Astrocyte of the spinal cord (primary cell): ENCODE results near the gene IQGAP2.
"Not testable (repeated sequence)": the region's sequence is repeated elsewhere in the genome, so short reads cannot be mapped to it uniquely, and the experiment has no call there.

Experiments
- DNase-seq: peaks from one replicate; pipeline ENCODE4 v3.0.0; 2011; ENCODE audit warnings: low read depth, low spot score
- H3K4me3 ChIP-seq: 2 replicates; pipeline ENCODE4 v1.5.1; 2011; ENCODE audit warnings: low read depth, mild to moderate bottlenecking, low read length, moderate library complexity
- in situ Hi-C: cut with HindIII; loops from 2 replicates; pipeline ENCODE4 v1.10.0; 2017; ENCODE audit warnings: low sequenced_read_pairs
- TF ChIP-seq, protein P1 (sequence below): IDR thresholded peaks from 2 replicates; pipeline ENCODE4 v1.5.1; 2012; ENCODE audit warnings: low read depth, mild to moderate bottlenecking, low read length, inconsistent platforms

Gene IQGAP2

GRCh38 chr5:76433261-76433660 is 30.2 kb downstream of the IQGAP2 start:
- in situ Hi-C loops: no loop called here
- TF ChIP-seq, protein P1, sequence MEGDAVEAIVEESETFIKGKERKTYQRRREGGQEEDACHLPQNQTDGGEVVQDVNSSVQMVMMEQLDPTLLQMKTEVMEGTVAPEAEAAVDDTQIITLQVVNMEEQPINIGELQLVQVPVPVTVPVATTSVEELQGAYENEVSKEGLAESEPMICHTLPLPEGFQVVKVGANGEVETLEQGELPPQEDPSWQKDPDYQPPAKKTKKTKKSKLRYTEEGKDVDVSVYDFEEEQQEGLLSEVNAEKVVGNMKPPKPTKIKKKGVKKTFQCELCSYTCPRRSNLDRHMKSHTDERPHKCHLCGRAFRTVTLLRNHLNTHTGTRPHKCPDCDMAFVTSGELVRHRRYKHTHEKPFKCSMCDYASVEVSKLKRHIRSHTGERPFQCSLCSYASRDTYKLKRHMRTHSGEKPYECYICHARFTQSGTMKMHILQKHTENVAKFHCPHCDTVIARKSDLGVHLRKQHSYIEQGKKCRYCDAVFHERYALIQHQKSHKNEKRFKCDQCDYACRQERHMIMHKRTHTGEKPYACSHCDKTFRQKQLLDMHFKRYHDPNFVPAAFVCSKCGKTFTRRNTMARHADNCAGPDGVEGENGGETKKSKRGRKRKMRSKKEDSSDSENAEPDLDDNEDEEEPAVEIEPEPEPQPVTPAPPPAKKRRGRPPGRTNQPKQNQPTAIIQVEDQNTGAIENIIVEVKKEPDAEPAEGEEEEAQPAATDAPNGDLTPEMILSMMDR: no peak
- no peak overlapping the region for H3K4me3 ChIP-seq
- DNase-seq: no peak

DNA sequence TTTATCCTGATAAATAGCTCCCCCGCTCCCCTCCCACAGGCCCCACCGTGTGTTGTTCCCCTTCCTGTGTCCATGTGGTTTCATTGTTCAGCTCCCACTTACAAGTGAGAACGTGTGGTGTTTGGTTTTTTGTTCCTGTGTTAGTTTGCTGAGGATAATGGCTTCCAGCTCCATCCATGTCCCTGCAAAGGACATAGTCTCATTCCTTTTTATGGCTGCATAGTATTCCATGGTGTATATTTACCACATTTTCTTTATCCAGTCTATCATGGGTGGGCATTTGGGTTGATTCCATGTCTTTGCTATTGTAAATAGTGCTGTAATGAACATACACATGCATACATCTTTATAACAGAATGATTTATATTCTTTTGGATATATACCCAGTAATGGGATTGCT is 34.4 kb downstream of the IQGAP2 start:
- H3K4me3 ChIP-seq, DNase-seq, in situ Hi-C loops: not testable (repeated sequence)

DNA sequence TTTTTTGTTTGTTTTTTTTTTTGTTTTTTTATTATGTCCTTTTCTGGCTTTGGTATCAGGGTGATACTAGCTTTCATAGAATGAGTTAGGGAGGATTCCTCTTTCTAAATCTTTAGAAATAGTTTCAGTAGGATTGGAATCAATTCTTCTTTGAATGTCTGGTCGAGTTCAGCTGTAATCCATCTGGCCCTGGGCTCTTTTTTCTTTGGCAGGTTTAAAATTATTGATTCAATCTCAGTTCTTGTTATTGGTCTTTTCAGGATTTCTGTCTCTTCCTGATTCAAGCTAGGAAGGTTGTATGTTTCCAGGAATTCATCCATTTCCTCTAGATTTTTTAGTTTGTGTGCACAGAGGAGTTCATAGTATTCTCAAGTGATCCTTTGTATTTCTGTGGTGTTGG is 34.9 kb downstream of the IQGAP2 start:
- TF ChIP-seq, protein P1: no peak
- no peak overlapping the region for H3K4me3 ChIP-seq
- no peak for DNase-seq
- in situ Hi-C loops: no loop called here

GRCh38 chr5:76439201-76439600 is 36.1 kb downstream of the IQGAP2 start:
- in situ Hi-C loops: no loop called here
- TF ChIP-seq, protein P1: no peak
- no peak for DNase-seq
- no peak overlapping the region for H3K4me3 ChIP-seq

GRCh38 chr5:76439929-76440328 is 36.8 kb downstream of the IQGAP2 start:
- no peak overlapping the region for H3K4me3 ChIP-seq
- TF ChIP-seq, protein P1: no peak
- in situ Hi-C loops: no loop called here
- no peak for DNase-seq

DNA sequence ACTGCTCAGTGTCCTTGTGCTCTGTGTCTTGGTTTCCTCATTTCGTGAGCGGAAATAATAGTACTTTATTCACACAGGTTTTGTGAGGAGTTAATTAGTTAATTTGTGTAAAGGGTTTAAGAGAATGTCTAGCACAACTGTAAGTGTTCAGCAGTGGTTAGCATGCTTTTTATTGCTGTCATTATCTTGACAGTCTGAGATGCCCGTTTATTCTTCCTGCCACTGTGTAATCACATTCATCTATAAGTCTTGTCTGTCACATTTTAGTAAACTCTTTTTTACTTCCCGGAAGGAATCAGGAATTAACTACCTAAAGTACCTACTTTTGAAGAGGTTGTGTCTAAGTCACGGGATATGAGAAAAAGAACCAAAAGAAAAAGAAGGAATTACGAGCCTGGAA is 38.0 kb downstream of the IQGAP2 start:
- TF ChIP-seq, protein P1: no peak
- no peak overlapping the region for H3K4me3 ChIP-seq
- DNase-seq: no peak
- in situ Hi-C loops: no loop called here

GRCh38 chr5:76441890-76442673 is 39.0 kb downstream of the IQGAP2 start:
- in situ Hi-C loops: no loop called here
- DNase-seq: no peak
- TF ChIP-seq, protein P1: no peak
- no peak overlapping the region for H3K4me3 ChIP-seq
